Mammary epithelial cell (primary cell): ENCODE measurements around the gene DCC.

ENCODE experiments used
- CTCF ChIP-seq, 2 donors: IDR thresholded peaks in 1 of 2; conservative IDR thresholded peaks in 1 of 2; 2 replicates each; pipeline ENCODE4 v1.5.1; 2011 to 2012; ENCODE audit warnings: inconsistent platforms in 2 of 2, low read length in 2 of 2, mild to moderate bottlenecking in 2 of 2, control low read depth in 1 of 2, low read depth in 1 of 2; ENCODE audit not compliant: insufficient read depth in 1 of 2; ENCODE audit errors: extremely low read depth in 1 of 2
- EZH2 ChIP-seq: IDR thresholded peaks from 2 replicates; pipeline ENCODE4 v1.6.1; 2012; ENCODE audit warnings: low read length, inconsistent platforms, borderline replicate concordance

GRCh38 chr18:52861558-52861957, 521.6 kb downstream of the DCC start:
- TF ChIP-seq EZH2 (no peak), CTCF (conservative IDR thresholded peaks at IDR 0.05 in 1 of 2, IDR thresholded peaks at IDR 0.05 in 1 of 2; ENCODE audit: extremely low read depth in 1 of 2, insufficient read depth in 1 of 2, low read depth in 1 of 2, low read length in 2 of 2) (no peak)
